Heart right ventricle (tissue), 16 donors: ENCODE measurements around the gene ARF6. TPM values are rescaled to one million over a fixed set of nuclear protein-coding genes. Genes with fewer than 3 reads are reported as not detected.

Experiments used
- ATAC-seq, 8 donors: fragments of 200-7000 bp; cut with Tn5 transposase; one replicate each; pipeline ENCODE4 v1.9.1; 2020; ENCODE audit warnings: mild to moderate bottlenecking in 8 of 8, moderate library complexity in 8 of 8, moderate number of reproducible peaks in 1 of 8
- DNase-seq, 2 donors: peaks; one replicate each; pipeline ENCODE4 v3.0.0-alpha.2; 2020
- H3K27ac ChIP-seq, 10 donors: fragments of 200-600 bp; sonication (generic) in 2 of 10; one replicate each; pipeline versions ENCODE4 v1.5.0 to v1.8.0; 2020 to 2022; ENCODE audit warnings: mild to moderate bottlenecking in 3 of 10
- H3K27me3 ChIP-seq, 7 donors: fragments of 200-600 bp; one replicate each; pipeline ENCODE4 v1.8.0; 2021 to 2022; ENCODE audit warnings: mild to moderate bottlenecking in 2 of 7
- H3K36me3 ChIP-seq, 9 donors: fragments of 200-600 bp; sonication (generic) in 1 of 9; one replicate each; pipeline versions ENCODE4 v1.5.0 to v1.8.0; 2020 to 2022; ENCODE audit warnings: mild to moderate bottlenecking in 2 of 9
- H3K4me1 ChIP-seq, 9 donors: fragments of 200-600 bp; sonication (generic) in 1 of 9; one replicate each; pipeline versions ENCODE4 v1.5.0 to v1.8.0; 2020 to 2022; ENCODE audit warnings: mild to moderate bottlenecking in 4 of 9
- H3K4me3 ChIP-seq, 10 donors: fragments of 200-600 bp; sonication (generic) in 2 of 10; one replicate each; pipeline versions ENCODE4 v1.5.0 to v1.8.0; 2020 to 2022; ENCODE audit warnings: mild to moderate bottlenecking in 7 of 10, moderate library complexity in 2 of 10
- H3K9me3 ChIP-seq, 11 donors: fragments of 200-600 bp in 10 of 11; sonication (generic) in 2 of 11; one replicate each; pipeline versions ENCODE4 v1.5.0 to v1.8.0; 2013 to 2022; ENCODE audit warnings: mild to moderate bottlenecking in 2 of 11, control low read depth in 1 of 11, moderate library complexity in 1 of 11
- CTCF ChIP-seq, 9 donors: fragments of 200-600 bp; sonication (generic) in 2 of 9; IDR thresholded peaks; one replicate each; pipeline versions ENCODE4 v1.5.0 to v1.8.0; 2021 to 2022; ENCODE audit warnings: antibody characterized with exemption in 9 of 9, mild to moderate bottlenecking in 5 of 9, moderate library complexity in 1 of 9
- whole genome bisulfite sequencing, 2 donors: extraction: QIAGEN DNeasy Blood & Tissue Kit; methylation state at CpG; one replicate each; pipeline ENCODE4 v1.1.7; 2013; ENCODE audit warnings: inconsistent platforms in 1 of 2; 5-methylcytosine and 5-hydroxymethylcytosine counted together
- intact Hi-C, 10 donors: fragments of 100-400 bp; cut with DNase I; formaldehyde crosslinking; loops; one replicate each; pipeline versions ENCODE4 v1.11.1 to v1.14.2; 2022
- polyA plus RNA-seq, 2 donors: library from polyadenylated mRNA; stranded (reverse); fragments of 200-250 nt; gene quantifications; one replicate each; pipeline ENCODE4 v1.2.3, GENCODE V29; 2013
- total RNA-seq, 10 donors: library from RNA; stranded (reverse); fragmentation: NEBNext Ultra II Directional in 3 of 10; extraction: Animal tissue kit (Norgen Biotek cat#: 25700) in 3 of 10; gene quantifications; one replicate each; pipeline versions ENCODE4 v1.2.1 to v1.2.4, GENCODE V29; 2021 to 2023
- donor health status: Arrhythmogenic right ventricular cardiomyopathy.
- donor health status: ischemic (EF 13 %, LVEDD 7.1; RV severe dilation, severe dysfunction).
- donor health status: healthy with polysubstance abuse.
- donor health status: DM: no; HTN: yes; CAD: no.
- donor health status: DM: no; HTN: no; CAD: no.
- donor health status: ischemic (EF 25% LVEDD 6.9; RV normal size, moderate dysfunction).
- donor health status: ischemic (EF 25% LVEDD 5.7; RV mildly dilated, moderate dysfunction).
- donor health status: healthy.
- donor health status: DM: yes; HTN: yes; CAD: no.
- donor health status: Ischemic cardiomyopathy.
- donor health status: ischemic (EF 35%, LVEDD 5.7; RV mildly dilated, moderate dysfunction).
- donor health status: nonischemic (EF 11% LVEDD 7.7; RV severe dilation, severe dysfunction).
- donor health status: DM: yes; HTN: yes; CAD: no.
- donor health status: PGD.
- donor health status: ischemic (EF 29% LVEDD 5.4; RV normal size, mild dysfunction).
- donor health status: nonischemic (EF 23%, LVEDD 6.1; RV moderate dilation, normal function).

The ARF6 gene
- total and polyA plus RNA-seq, 12 donors, result 11.0 to 40.5 (median 24.1) TPM

GRCh38 chr14:49852301-49853157 is 40.4 kb upstream of the ARF6 start, which contains the start of gene NEMF:
TSS of gene NEMF (minus strand) at chr14:49852788. CDS start at chr14:49852753, 35 bp downstream.
- Histone ChIP-seq H3K36me3 (peaks cover 0 to 39% (median 5%) of the 10 kb centered on the region in 9 donors), H3K9me3 (no peaks in the 10 kb centered on the region), H3K27me3 (no peaks in the 10 kb centered on the region), H3K4me1 (peaks cover 0 to 37% (median 31%) of the 10 kb centered on the region in 9 donors), H3K27ac (peak within 1 kb of the TSS; percentile 49 to 97 (median 91)), H3K4me3 (peak within 1 kb of the TSS; percentile 45 to 93 (median 86))
- intact Hi-C loops, result loop anchor here in 1 of 10 donors (10.0 kb wide), 1 partner anchor 218 kb away; the partner anchor contains the start of gene DNAAF2
- WGBS, 2 donors, result 0% methylated on average over 49 of the region's 49 CpGs
- ATAC-seq (peak; percentile 89 to 96 (median 92)), DNase-seq (peak; percentile 91)
- TF ChIP-seq CTCF (IDR thresholded peaks at IDR 0.05), result peak; percentile 26 to 96 (median 82)

GRCh38 chr14:49853158-49853477 is 39.8 kb upstream of the ARF6 start:
- ATAC-seq (peak in 4 of 8 donors; percentile 1 to 23 (median 6)), DNase-seq (no peak)
- Histone ChIP-seq H3K27me3 (no peaks in the 10 kb centered on the region), H3K4me1 (peaks cover 0 to 39% (median 35%) of the 10 kb centered on the region in 9 donors), H3K9me3 (no peaks in the 10 kb centered on the region), H3K4me3 (peak overlapping the region; percentile 45 to 93 (median 86)), H3K27ac (peak overlapping the region in 9 of 10 donors; percentile 84 to 97 (median 92)), H3K36me3 (peaks cover 0 to 33% (median 5%) of the 10 kb centered on the region in 9 donors)
- peak in 1 of 9 donors; percentile 1 for TF ChIP-seq CTCF (IDR thresholded peaks at IDR 0.05)
- WGBS, 2 donors, result 1 to 3% methylated on average over 14 of the region's 14 CpGs
- intact Hi-C loops, result loop anchor here in 1 of 10 donors (10.0 kb wide), 1 partner anchor 218 kb away; the partner anchor contains the start of gene DNAAF2

GRCh38 chr14:49853572-49854375 is 39.1 kb upstream of the ARF6 start:
- WGBS, 2 donors, result 10 to 18% methylated on average over 22 to 25 of the region's 27 CpGs
- peak; percentile 50 to 85 (median 82) for TF ChIP-seq CTCF (IDR thresholded peaks at IDR 0.05)
- peak; percentile 62 to 86 (median 79) for ATAC-seq
- H3K36me3 ChIP-seq, result peaks cover 0 to 26% (median 5%) of the 10 kb centered on the region in 9 donors
- peak; percentile 67 to 72 for DNase-seq
- peaks cover 0 to 39% (median 35%) of the 10 kb centered on the region in 9 donors for H3K4me1 ChIP-seq
- no peaks in the 10 kb centered on the region for H3K27me3 ChIP-seq
- peak overlapping the region in 9 of 10 donors; percentile 62 to 93 (median 88) for H3K4me3 ChIP-seq
- intact Hi-C loops, result loop anchor here in 1 of 10 donors (10.0 kb wide), 1 partner anchor 219 kb away; the partner anchor contains the start of gene DNAAF2
- no peaks in the 10 kb centered on the region for H3K9me3 ChIP-seq
- H3K27ac ChIP-seq, result peak overlapping the region in 6 of 10 donors; percentile 84 to 97 (median 91)
